Prostate gland (tissue), 2 donors: ENCODE results near the gene TMEM178B.

Experiments
- POLR2A ChIP-seq: fragments of 450-650 bp; IDR thresholded peaks from one replicate; pipeline ENCODE4 v1.6.1; 2016; ENCODE audit warnings: antibody characterized with exemption, mild to moderate bottlenecking
- POLR2AphosphoS5 ChIP-seq: sonication (generic); formaldehyde crosslinking; IDR thresholded peaks from one replicate; pipeline ENCODE4 v1.6.1; 2017; ENCODE audit warnings: antibody characterized with exemption
- TF ChIP-seq, protein P1 (sequence below), 4 experiments: fragments of 200-600 bp in 2 of 4; fragments of 450-650 bp in 2 of 4; sonication (generic) in 2 of 4; IDR thresholded peaks; 1 replicate in 3 of 4; 2 replicates in 1 of 4; pipeline ENCODE4 v1.5.1; 2016 to 2019; ENCODE audit warnings: antibody characterized with exemption in 4 of 4, mild to moderate bottlenecking in 2 of 4, moderate library complexity in 2 of 4

DNA sequence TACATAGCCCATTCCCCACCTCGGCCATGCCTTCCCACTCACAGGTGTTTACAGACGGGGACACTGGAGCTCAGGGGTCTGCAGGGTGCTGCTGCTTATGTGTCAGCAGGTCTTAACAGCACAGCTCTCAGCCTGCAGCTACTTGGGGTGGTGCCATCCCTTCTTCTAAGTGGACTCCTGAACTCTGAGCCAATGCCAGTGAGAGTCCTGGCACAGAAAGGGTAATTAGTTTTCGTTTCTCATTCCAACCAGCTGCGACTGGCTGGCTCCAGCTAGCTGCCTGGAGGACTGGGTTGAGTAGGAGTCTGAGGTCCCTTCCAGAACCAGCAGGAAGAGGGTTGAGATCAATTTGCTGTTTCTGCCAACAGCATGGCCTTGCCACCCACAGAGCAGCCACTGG is 389.1 kb downstream of the TMEM178B start:
- TF ChIP-seq, protein P1, sequence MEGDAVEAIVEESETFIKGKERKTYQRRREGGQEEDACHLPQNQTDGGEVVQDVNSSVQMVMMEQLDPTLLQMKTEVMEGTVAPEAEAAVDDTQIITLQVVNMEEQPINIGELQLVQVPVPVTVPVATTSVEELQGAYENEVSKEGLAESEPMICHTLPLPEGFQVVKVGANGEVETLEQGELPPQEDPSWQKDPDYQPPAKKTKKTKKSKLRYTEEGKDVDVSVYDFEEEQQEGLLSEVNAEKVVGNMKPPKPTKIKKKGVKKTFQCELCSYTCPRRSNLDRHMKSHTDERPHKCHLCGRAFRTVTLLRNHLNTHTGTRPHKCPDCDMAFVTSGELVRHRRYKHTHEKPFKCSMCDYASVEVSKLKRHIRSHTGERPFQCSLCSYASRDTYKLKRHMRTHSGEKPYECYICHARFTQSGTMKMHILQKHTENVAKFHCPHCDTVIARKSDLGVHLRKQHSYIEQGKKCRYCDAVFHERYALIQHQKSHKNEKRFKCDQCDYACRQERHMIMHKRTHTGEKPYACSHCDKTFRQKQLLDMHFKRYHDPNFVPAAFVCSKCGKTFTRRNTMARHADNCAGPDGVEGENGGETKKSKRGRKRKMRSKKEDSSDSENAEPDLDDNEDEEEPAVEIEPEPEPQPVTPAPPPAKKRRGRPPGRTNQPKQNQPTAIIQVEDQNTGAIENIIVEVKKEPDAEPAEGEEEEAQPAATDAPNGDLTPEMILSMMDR (IDR thresholded peaks at IDR 0.05), result no peak
- TF ChIP-seq POLR2AphosphoS5, result no peak
- TF ChIP-seq POLR2A, result no peak
